Lung (tissue), 12 donors: Measurements from ENCODE around the gene DGKA. TPM values are rescaled to one million over a fixed set of nuclear protein-coding genes. Genes with fewer than 3 reads are reported as not detected.

Experiments used
- ATAC-seq: fragments of 200-7000 bp; cut with Tn5 transposase; one replicate; pipeline ENCODE4 v1.9.1; 2020; ENCODE audit warnings: moderate number of reproducible peaks; ENCODE audit not compliant: insufficient read depth, low FRiP score
- DNase-seq, 3 donors: peaks; one replicate each; pipeline ENCODE4 v3.0.0-alpha.2; 2013 to 2017
- H3K27ac ChIP-seq, 2 donors: one replicate each; pipeline ENCODE4 v1.5.1; 2013; ENCODE audit warnings: mild to moderate bottlenecking in 2 of 2, moderate library complexity in 2 of 2, control low read depth in 1 of 2, inconsistent platforms in 1 of 2, low read depth in 1 of 2, low read length in 1 of 2
- H3K27me3 ChIP-seq, 3 donors: one replicate each; pipeline ENCODE4 v1.5.1; 2013; ENCODE audit warnings: low read length in 2 of 3; ENCODE audit not compliant: control insufficient read depth in 3 of 3, insufficient read depth in 3 of 3
- H3K36me3 ChIP-seq, 4 donors: one replicate each; pipeline ENCODE4 v1.5.1; 2013; ENCODE audit warnings: low read length in 4 of 4, mild to moderate bottlenecking in 1 of 4, moderate library complexity in 1 of 4; ENCODE audit not compliant: control insufficient read depth in 4 of 4, insufficient read depth in 4 of 4
- H3K4me1 ChIP-seq, 5 donors: one replicate each; pipeline ENCODE4 v1.5.1; 2013; ENCODE audit warnings: low read length in 5 of 5, mild to moderate bottlenecking in 2 of 5, moderate library complexity in 1 of 5; ENCODE audit not compliant: control insufficient read depth in 5 of 5, insufficient read depth in 5 of 5
- H3K4me3 ChIP-seq: one replicate; pipeline ENCODE4 v1.5.1; 2013; ENCODE audit warnings: mild to moderate bottlenecking, control low read depth, moderate library complexity
- H3K9ac ChIP-seq, 2 donors: one replicate each; pipeline ENCODE4 v1.5.1; 2013; ENCODE audit warnings: low read length in 2 of 2, control low read depth in 1 of 2; ENCODE audit not compliant: insufficient read depth in 1 of 2
- H3K9me3 ChIP-seq, 4 donors: one replicate each; pipeline ENCODE4 v1.5.1; 2013; ENCODE audit warnings: low read length in 3 of 4, mild to moderate bottlenecking in 1 of 4, moderate library complexity in 1 of 4; ENCODE audit not compliant: control insufficient read depth in 4 of 4, insufficient read depth in 3 of 4
- CTCF ChIP-seq: IDR thresholded peaks from 2 replicates; pipeline ENCODE4 v1.5.1; 2012; ENCODE audit warnings: mild to moderate bottlenecking; ENCODE audit errors: control extremely low read depth, extremely low read depth
- WGBS, 2 donors: extraction: QIAGEN DNeasy Blood & Tissue Kit; methylation state at CpG; one replicate each; pipeline ENCODE4 v1.1.7; 2013; 5-methylcytosine and 5-hydroxymethylcytosine counted together
- polyA plus RNA-seq, 2 donors: library from polyadenylated mRNA; stranded (reverse); fragments of 200-250 nt; gene quantifications; one replicate each; pipeline ENCODE4 v1.2.1, GENCODE V29; 2013
- total RNA-seq, 2 donors: library from RNA; depleted of rRNA in 1 of 2; stranded (reverse); fragments of >200 nt in 1 of 2; gene quantifications; one replicate each; pipeline ENCODE4 v1.2.1, GENCODE V29; 2014 to 2021
- donor health status: control.
- donor health status: control.
- donor health status: Bipolar disorder and iron deficiency.
- donor health status: healthy.
- donor health status: DM: yes; HTN: yes; CAD: no.

Gene DGKA
- total and polyA plus RNA-seq, 4 donors = 19.3 to 41.1 (median 30.8) TPM

GRCh38 chr12:55893723-55894122, 37.2 kb upstream of the DGKA start:
- WGBS, 2 donors = 100% methylated on average over 1 of the region's 1 CpG
- Histone ChIP-seq H3K4me1 (no peaks in the 10 kb centered on the region), H3K9me3 (peaks cover 0 to 2% (median 0%) of the 10 kb centered on the region in 4 donors), H3K4me3 (no peak overlapping the region), H3K9ac (no peak overlapping the region), H3K36me3 (no peaks in the 10 kb centered on the region), H3K27ac (no peak overlapping the region), H3K27me3 (no peaks in the 10 kb centered on the region)
- DNase-seq = no peak
- ATAC-seq = no peak
- no peak for TF ChIP-seq CTCF

GRCh38 chr12:55899082-55899481, 31.9 kb upstream of the DGKA start:
- H3K4me1 ChIP-seq = no peaks in the 10 kb centered on the region
- WGBS, 2 donors = 74 to 88% methylated on average over 2 of the region's 2 CpGs

GRCh38 chr12:55901881-55902490, 29.0 kb upstream of the DGKA start:
- Histone ChIP-seq H3K4me1 (no peaks in the 10 kb centered on the region), H3K9ac (no peak overlapping the region), H3K36me3 (peaks cover 6 to 21% (median 13%) of the 10 kb centered on the region in 4 donors), H3K27ac (no peak overlapping the region), H3K9me3 (no peaks in the 10 kb centered on the region), H3K4me3 (no peak overlapping the region), H3K27me3 (no peaks in the 10 kb centered on the region)
- DNase-seq (no peak), ATAC-seq (no peak)
- no peak for TF ChIP-seq CTCF
- WGBS, 2 donors = 95 to 97% methylated on average over 7 of the region's 7 CpGs

More at GRCh38 chr12:55899082-55899481, 31.9 kb upstream of the DGKA start:
- Histone ChIP-seq H3K27ac (no peak overlapping the region), H3K27me3 (no peaks in the 10 kb centered on the region), H3K9me3 (no peaks in the 10 kb centered on the region), H3K9ac (no peak overlapping the region), H3K4me3 (no peak overlapping the region), H3K36me3 (peaks cover 3 to 21% (median 13%) of the 10 kb centered on the region in 4 donors)
- no peak for TF ChIP-seq CTCF
- DNase-seq = no peak
- no peak for ATAC-seq

- H3K9ac ChIP-seq = no peak overlapping the region
- WGBS, 2 donors = 79 to 89% methylated on average over 1 of the region's 1 CpG
Observed at GRCh38 chr12:55906056-55906455, 24.9 kb upstream of the DGKA start.

More at GRCh38 chr12:55906056-55906455, 24.9 kb upstream of the DGKA start:
- Histone ChIP-seq H3K4me1 (peaks cover 0 to 6% (median 3%) of the 10 kb centered on the region in 5 donors), H3K36me3 (peaks cover 6 to 18% (median 10%) of the 10 kb centered on the region in 4 donors), H3K27ac (no peak overlapping the region), H3K4me3 (no peak overlapping the region), H3K9me3 (no peaks in the 10 kb centered on the region), H3K27me3 (no peaks in the 10 kb centered on the region)
- ATAC-seq (no peak), DNase-seq (no peak)
- no peak for TF ChIP-seq CTCF
